K562 (cell line): ENCODE data around the gene JPH2. TPM values are rescaled to one million over a fixed set of nuclear protein-coding genes. Genes with fewer than 3 reads are reported as not detected.

Experiments used
- CHCHD3 ChIP-seq: fragments of 250-450 bp; sonication (Bioruptor Pico); IDR thresholded peaks from 2 replicates; pipeline ENCODE4 v2.1.2; 2022; ENCODE audit warnings: mild to moderate bottlenecking
- LEF1 ChIP-seq: fragments of 450-650 bp; IDR thresholded peaks from 2 replicates; pipeline ENCODE4 v1.6.1; 2016; ENCODE audit warnings: mild to moderate bottlenecking
- NCOA4 ChIP-seq: fragments of 450-650 bp; IDR thresholded peaks from 2 replicates; pipeline ENCODE4 v1.6.1; 2018; ENCODE audit warnings: mild to moderate bottlenecking; ENCODE audit not compliant: partially characterized antibody
- SRSF1 ChIP-seq: fragments of 200-400 bp; formaldehyde crosslinking; IDR thresholded peaks from 2 replicates; pipeline ENCODE4 v1.6.1; 2017; ENCODE audit warnings: mild to moderate bottlenecking, low read depth, low read length, moderate library complexity
- XRCC3 ChIP-seq: fragments of 450-650 bp; IDR thresholded peaks from 2 replicates; pipeline ENCODE4 v1.6.1; 2017; ENCODE audit warnings: mild to moderate bottlenecking, moderate library complexity
- XRCC5 ChIP-seq: fragments of 200-400 bp; formaldehyde crosslinking; IDR thresholded peaks from 2 replicates; pipeline ENCODE4 v1.6.1; 2017; ENCODE audit warnings: low read depth, mild to moderate bottlenecking, low read length
- ZNF134 ChIP-seq: fragments of 250-450 bp; sonication (Bioruptor Pico); conservative IDR thresholded peaks from 2 replicates; pipeline ENCODE4 v1.4.0; 2020
- polyA plus RNA-seq, 8 experiments: library from polyadenylated mRNA; depleted of rRNA in 4 of 8; stranded (reverse) in 5 of 8; unstranded in 3 of 8; fragments of >200 nt; fragmentation: Nextera tagmentation in 2 of 8; fragmentation: Illumina TruSeq in 1 of 8; extraction: Ambion mirVana in 2 of 8; extraction: Trizol in 1 of 8; gene quantifications; 2 replicates each; pipeline versions ENCODE4 v1.2.1 to v1.2.3, GENCODE V29; 2011 to 2014; ENCODE audit warnings: inconsistent platforms in 1 of 8, missing spikeins in 1 of 8
- total RNA-seq, 7 experiments: library from RNA; depleted of rRNA in 6 of 7; stranded (reverse); fragments of >200 nt in 6 of 7; fragmentation: Illumina TruSeq in 2 of 7; extraction: Trizol in 2 of 7; gene quantifications; 2 replicates each; pipeline versions ENCODE4 v1.2.1 to v1.2.3, GENCODE V29; 2011 to 2021; ENCODE audit warnings: low replicate concordance in 1 of 7
- TF ChIP-seq, protein P1 (sequence below): fragments of 200-800 bp; sonication (Bioruptor generic); IDR thresholded peaks from 2 replicates; pipeline ENCODE4 v1.6.1; 2017; ENCODE audit warnings: missing genetic modification characterization, missing compliant biosample characterization
- TF ChIP-seq, protein P2 (sequence below): sonication (generic); formaldehyde crosslinking; IDR thresholded peaks from 2 replicates; pipeline ENCODE4 v1.8.1; 2023; ENCODE audit warnings: mild to moderate bottlenecking, missing genetic modification reagents

JPH2 gene
- total and polyA plus RNA-seq, 9 of the 15 experiments (the other 6 are each of a cell fraction or from before 2014, with no cell fraction given), result not detected

DNA sequence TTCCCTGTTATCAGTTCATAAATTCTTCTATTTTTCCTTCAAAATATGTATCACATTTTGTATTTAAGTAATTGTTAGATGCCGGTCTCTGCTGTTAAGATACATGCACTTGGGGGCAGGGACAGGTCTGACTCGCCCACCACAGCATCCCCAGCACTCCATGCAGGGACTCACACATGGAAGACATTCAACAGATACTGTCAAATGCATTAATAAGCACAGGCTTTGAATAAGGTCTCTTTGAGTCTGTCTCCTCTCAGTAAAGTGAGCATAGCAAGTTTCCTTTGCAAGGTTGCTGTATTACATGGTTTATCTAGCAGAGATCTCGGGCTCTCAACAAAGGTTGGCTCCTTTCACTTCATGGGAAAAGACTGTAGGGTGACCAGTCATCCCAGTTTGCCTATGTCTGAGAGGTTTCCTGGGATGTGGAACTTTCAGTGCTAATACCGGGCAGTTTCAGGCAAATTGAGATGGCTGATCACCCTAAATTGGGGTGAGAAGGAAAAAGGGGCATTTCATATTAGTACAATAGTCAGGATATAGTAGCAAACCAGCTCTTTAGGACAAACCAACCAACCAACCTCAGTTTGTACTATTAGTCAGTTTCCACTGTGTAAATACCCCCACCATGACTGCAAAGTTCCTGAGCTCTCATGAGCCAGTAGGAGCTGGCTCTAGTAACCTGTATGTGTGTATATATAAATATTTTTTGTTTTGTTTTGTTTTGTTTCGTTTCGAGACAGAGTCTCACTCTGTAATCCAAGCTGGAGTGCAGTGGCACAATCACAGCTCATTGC lies 15.0 kb downstream of the JPH2 start (continued):
- TF ChIP-seq, protein P1, sequence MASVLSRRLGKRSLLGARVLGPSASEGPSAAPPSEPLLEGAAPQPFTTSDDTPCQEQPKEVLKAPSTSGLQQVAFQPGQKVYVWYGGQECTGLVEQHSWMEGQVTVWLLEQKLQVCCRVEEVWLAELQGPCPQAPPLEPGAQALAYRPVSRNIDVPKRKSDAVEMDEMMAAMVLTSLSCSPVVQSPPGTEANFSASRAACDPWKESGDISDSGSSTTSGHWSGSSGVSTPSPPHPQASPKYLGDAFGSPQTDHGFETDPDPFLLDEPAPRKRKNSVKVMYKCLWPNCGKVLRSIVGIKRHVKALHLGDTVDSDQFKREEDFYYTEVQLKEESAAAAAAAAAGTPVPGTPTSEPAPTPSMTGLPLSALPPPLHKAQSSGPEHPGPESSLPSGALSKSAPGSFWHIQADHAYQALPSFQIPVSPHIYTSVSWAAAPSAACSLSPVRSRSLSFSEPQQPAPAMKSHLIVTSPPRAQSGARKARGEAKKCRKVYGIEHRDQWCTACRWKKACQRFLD (CRISPR knock-in tag), result no peak
- TF ChIP-seq, protein P2, sequence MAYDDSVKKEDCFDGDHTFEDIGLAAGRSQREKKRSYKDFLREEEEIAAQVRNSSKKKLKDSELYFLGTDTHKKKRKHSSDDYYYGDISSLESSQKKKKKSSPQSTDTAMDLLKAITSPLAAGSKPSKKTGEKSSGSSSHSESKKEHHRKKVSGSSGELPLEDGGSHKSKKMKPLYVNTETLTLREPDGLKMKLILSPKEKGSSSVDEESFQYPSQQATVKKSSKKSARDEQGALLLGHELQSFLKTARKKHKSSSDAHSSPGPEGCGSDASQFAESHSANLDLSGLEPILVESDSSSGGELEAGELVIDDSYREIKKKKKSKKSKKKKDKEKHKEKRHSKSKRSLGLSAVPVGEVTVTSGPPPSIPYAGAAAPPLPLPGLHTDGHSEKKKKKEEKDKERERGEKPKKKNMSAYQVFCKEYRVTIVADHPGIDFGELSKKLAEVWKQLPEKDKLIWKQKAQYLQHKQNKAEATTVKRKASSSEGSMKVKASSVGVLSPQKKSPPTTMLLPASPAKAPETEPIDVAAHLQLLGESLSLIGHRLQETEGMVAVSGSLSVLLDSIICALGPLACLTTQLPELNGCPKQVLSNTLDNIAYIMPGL (CRISPR knock-in tag), result no peak
- no peak for TF ChIP-seq SRSF1
- TF ChIP-seq CHCHD3 (CRISPR knock-in tag), result no peak
- TF ChIP-seq ZNF134, result no peak
- TF ChIP-seq XRCC5, result no peak
- TF ChIP-seq NCOA4, result no peak
- TF ChIP-seq LEF1, result no peak
- TF ChIP-seq XRCC3, result no peak
